Keratinocyte (primary cell): ENCODE measurements around the gene NEURL4.

ENCODE experiments used
- EZH2 ChIP-seq: IDR thresholded peaks from one replicate; pipeline ENCODE4 v1.6.1; 2012; ENCODE audit warnings: inconsistent platforms, mild to moderate bottlenecking, low read length, moderate library complexity
- TF ChIP-seq, protein P1 (sequence below), 3 experiments: IDR thresholded peaks in 1 of 3; conservative IDR thresholded peaks in 1 of 3; optimal IDR thresholded peaks in 1 of 3; 2 replicates in 2 of 3; 3 replicates in 1 of 3; pipeline versions ENCODE3 to v1.5.1; 2011; ENCODE audit warnings: low read length in 3 of 3, mild to moderate bottlenecking in 3 of 3, moderate library complexity in 2 of 3, control low read depth in 1 of 3, inconsistent platforms in 1 of 3; ENCODE audit not compliant: insufficient read depth in 2 of 3; ENCODE audit errors: extremely low read depth in 1 of 3

DNA sequence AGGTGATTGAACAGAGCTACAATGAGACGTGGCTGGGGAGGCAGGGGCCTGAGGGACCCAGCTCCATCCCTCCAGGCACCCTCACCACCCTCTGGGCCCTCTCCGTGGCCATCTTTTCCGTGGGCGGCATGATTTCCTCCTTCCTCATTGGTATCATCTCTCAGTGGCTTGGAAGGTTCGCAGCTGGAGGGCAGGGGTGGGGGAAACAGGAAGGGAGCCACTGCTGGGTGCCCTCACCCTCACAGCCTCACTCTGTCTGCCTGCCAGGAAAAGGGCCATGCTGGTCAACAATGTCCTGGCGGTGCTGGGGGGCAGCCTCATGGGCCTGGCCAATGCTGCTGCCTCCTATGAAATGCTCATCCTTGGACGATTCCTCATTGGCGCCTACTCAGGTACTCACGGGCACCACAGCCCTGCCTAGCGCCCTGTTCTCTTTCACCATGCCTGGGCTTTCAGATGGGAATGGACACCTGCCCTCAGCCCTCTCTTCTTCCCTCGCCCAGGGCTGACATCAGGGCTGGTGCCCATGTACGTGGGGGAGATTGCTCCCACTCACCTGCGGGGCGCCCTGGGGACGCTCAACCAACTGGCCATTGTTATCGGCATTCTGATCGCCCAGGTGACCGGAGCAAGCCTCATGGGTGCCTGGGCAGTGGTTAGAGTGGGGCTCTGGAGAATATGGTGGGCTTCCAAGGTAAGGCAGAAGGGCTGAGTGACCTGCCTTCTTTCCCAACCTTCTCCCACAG lies 45.5 kb downstream of the NEURL4 start:
- TF ChIP-seq, protein P1, sequence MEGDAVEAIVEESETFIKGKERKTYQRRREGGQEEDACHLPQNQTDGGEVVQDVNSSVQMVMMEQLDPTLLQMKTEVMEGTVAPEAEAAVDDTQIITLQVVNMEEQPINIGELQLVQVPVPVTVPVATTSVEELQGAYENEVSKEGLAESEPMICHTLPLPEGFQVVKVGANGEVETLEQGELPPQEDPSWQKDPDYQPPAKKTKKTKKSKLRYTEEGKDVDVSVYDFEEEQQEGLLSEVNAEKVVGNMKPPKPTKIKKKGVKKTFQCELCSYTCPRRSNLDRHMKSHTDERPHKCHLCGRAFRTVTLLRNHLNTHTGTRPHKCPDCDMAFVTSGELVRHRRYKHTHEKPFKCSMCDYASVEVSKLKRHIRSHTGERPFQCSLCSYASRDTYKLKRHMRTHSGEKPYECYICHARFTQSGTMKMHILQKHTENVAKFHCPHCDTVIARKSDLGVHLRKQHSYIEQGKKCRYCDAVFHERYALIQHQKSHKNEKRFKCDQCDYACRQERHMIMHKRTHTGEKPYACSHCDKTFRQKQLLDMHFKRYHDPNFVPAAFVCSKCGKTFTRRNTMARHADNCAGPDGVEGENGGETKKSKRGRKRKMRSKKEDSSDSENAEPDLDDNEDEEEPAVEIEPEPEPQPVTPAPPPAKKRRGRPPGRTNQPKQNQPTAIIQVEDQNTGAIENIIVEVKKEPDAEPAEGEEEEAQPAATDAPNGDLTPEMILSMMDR (optimal IDR thresholded peaks at IDR 0.05 in 1 of 3, IDR thresholded peaks at IDR 0.05 in 1 of 3, conservative IDR thresholded peaks at IDR 0.05 in 1 of 3; ENCODE audit: extremely low read depth in 1 of 3, insufficient read depth in 2 of 3, low read length in 3 of 3), result no peak
- TF ChIP-seq EZH2, result no peak
